HFFc6 (cell line): ENCODE measurements around the gene NIPAL3. TPM values are rescaled to one million over a fixed set of nuclear protein-coding genes. Genes with fewer than 3 reads are reported as not detected.
"Not testable (repeated sequence)": the region's sequence is repeated elsewhere in the genome, so short reads cannot be mapped to it uniquely, and the experiment has no call there.

Source experiments
- DNase-seq: peaks from one replicate; pipeline ENCODE4 v3.0.0-alpha.2; 2018
- H3K27ac Mint-ChIP-seq: 2 replicates; pipeline ENCODE4 v1.8.0; 2020; ENCODE audit warnings: mild to moderate bottlenecking, mixed read lengths
- H3K27me3 Mint-ChIP-seq: 2 replicates; pipeline ENCODE4 v1.8.0; 2021; ENCODE audit warnings: mild to moderate bottlenecking, moderate library complexity, mixed read lengths; ENCODE audit not compliant: insufficient read depth
- H3K36me3 Mint-ChIP-seq: 2 replicates; pipeline ENCODE4 v1.8.0; 2021; ENCODE audit warnings: low read depth, mixed read lengths
- H3K4me1 Mint-ChIP-seq: 2 replicates; pipeline ENCODE4 v1.8.0; 2020; ENCODE audit warnings: low read depth, mixed read lengths
- H3K4me3 Mint-ChIP-seq: 2 replicates; pipeline ENCODE4 v1.8.0; 2020; ENCODE audit warnings: mild to moderate bottlenecking, moderate library complexity, mixed read lengths
- H3K9me3 Mint-ChIP-seq: 2 replicates; pipeline ENCODE4 v1.8.0; 2020; ENCODE audit warnings: mild to moderate bottlenecking, mixed read lengths
- CTCF ChIP-seq: fragments of 200-600 bp; sonication (generic); IDR thresholded peaks from 2 replicates; pipeline ENCODE4 v1.5.0; 2021; ENCODE audit warnings: antibody characterized with exemption, mild to moderate bottlenecking
- total RNA-seq, 6 experiments: library from RNA; stranded (reverse); fragmentation: NEBNext Ultra II Directional; extraction: Animal tissue kit (Norgen Biotek cat#: 25700); gene quantifications; 2 replicates in 1 of 6; 3 replicates in 5 of 6; pipeline ENCODE4 v1.2.3, GENCODE V29; 2021

NIPAL3 gene
- total RNA-seq, 6 experiments from 2014 or later: 97.8 to 164 (median 107) TPM

GRCh38 chr1:24487455-24487854, 71.9 kb downstream of the NIPAL3 start:
- DNase-seq: no peak
- peaks cover 12% of the 10 kb centered on the region for H3K4me1 Mint-ChIP-seq

DNA sequence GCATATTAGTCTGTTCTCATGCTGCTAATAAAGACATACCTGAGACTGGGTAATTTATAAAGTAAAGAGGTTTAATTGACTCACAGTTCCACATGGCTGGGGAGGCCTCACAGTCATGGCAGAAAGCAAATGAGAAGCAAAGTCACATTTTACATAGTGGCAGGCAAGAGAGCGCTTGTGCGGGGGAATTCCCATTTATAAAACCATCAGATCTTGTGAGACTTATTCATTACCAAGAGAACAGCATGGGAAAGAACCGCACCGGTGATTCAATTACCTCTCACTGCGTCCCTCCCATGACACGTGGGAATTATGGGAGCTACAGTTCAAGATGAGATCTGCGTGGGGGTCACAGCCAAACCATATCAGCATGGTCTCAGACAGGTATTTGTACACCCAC, 72.6 kb downstream of the NIPAL3 start:
- not testable (repeated sequence) for H3K36me3 Mint-ChIP-seq, DNase-seq, H3K27ac Mint-ChIP-seq, H3K4me3 Mint-ChIP-seq, H3K9me3 Mint-ChIP-seq, H3K27me3 Mint-ChIP-seq
- peaks cover 12% of the 10 kb centered on the region for H3K4me1 Mint-ChIP-seq

More at GRCh38 chr1:24487455-24487854, 71.9 kb downstream of the NIPAL3 start:
- Mint-ChIP-seq H3K27ac (no peak overlapping the region), H3K9me3 (peaks cover 5% of the 10 kb centered on the region), H3K4me3 (no peak overlapping the region), H3K36me3 (no peaks in the 10 kb centered on the region), H3K27me3 (peaks cover 4% of the 10 kb centered on the region; the same call in 1 of the 2 replicates)
- no peak for TF ChIP-seq CTCF

DNA sequence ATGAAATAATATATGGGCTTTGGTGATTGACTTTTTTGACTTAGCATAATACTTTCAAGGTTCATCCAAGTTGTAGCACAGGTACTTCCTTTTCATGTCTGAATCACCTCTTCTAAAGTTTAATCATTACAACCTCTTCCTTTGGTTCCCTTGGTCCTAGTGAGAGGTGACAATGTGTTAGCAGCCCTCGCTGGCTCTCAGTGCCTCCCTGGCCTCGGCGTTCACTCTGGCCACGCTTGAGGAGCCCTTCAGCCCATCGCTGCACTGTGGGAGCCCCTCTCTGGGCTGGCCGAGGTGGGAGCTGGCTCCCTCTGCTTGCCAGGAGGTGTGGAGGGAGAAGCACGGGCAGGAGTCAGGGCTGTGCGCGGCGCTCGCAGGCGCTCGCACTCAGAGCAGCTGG, 74.1 kb downstream of the NIPAL3 start:
- Mint-ChIP-seq H3K4me1 (peaks cover 12% of the 10 kb centered on the region), H3K9me3 (peaks cover 5% of the 10 kb centered on the region), H3K36me3 (no peaks in the 10 kb centered on the region), H3K27me3 (peaks cover 8% of the 10 kb centered on the region), H3K27ac (no peak overlapping the region), H3K4me3 (no peak overlapping the region)
- TF ChIP-seq CTCF: no peak
- DNase-seq: no peak

DNA sequence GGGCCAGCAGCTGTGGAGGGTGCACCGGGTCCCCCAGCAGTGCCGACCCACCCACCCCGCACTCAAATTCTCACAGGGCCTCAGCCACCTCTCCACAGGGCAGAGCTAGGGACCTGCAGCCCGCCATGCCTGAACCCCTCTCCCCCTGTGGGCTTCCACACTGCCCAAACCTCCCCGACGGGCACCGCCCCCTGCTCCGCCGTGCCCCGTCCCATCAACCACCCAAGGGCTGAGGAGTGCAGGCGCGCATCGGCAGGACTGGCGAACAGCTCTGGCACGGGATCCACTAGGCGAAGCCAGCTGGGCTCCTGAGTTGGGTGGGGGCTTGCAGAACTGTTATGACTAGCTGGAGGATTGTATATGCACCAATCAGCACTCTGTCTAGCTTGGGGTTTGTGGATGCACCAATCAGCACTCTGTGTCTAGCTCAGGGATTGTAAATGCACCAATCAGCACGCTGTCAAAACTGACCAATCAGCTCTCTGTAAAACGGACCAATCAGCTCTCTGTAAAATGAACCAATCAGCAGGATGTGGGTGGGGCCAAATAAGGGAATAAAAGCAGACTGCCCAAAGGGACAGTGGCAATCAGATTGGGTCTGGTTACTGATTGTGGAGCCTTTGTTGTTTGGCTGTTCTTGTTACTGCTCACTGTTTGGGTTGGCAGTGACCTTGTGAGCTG, 74.6 kb downstream of the NIPAL3 start:
- Mint-ChIP-seq H3K9me3 (peaks cover 5% of the 10 kb centered on the region), H3K4me3 (no peak overlapping the region), H3K36me3 (no peaks in the 10 kb centered on the region), H3K27ac (no peak overlapping the region), H3K4me1 (peaks cover 12% of the 10 kb centered on the region), H3K27me3 (peaks cover 10% of the 10 kb centered on the region)
- no peak for DNase-seq
- TF ChIP-seq CTCF: no peak

DNA sequence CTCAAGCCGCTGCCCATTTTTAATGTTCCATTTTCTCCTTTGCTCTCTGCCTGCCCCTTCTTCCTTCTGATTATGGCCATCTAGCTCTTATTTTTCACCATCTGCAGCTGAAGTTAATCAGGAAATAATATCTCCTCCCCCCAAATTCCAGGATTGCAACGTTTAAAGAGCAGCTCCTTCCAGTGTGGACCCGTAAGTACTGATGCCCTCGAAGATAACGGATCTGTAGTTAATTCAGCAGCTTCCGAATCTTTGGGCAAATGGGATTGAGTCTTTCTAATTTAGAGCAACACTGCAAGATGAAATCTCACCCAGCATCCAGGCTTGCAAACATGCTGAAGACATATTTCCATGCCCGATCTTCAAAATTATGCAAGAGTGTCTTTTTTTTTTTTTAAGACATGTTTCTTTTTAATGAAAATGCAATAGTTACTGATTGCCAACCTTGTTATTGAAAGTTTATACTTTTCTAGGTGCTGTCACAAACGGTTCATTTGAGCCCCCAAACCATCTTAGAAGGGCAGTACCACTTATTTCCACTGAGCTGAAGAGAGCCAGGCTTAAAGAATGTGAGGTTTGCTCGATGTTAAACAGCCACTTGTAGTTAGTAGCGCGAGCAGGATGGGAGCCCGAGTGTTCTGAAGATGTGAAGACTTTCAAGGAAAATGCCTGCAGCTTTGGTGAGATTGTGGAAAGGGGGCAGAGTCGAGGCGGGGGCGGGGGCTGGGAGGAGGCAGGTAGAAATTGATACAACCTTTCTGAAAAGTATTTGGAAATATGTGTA, 76.2 kb downstream of the NIPAL3 start:
- peak overlapping the region; percentile 50 for H3K4me3 Mint-ChIP-seq
- H3K9me3 Mint-ChIP-seq: peaks cover 5% of the 10 kb centered on the region
- peaks cover 12% of the 10 kb centered on the region for H3K4me1 Mint-ChIP-seq
- H3K27ac Mint-ChIP-seq: no peak overlapping the region
- DNase-seq: peak; percentile 14
- peaks cover 13% of the 10 kb centered on the region for H3K27me3 Mint-ChIP-seq
- H3K36me3 Mint-ChIP-seq: no peaks in the 10 kb centered on the region
- peak; percentile 36; the same call in 1 of the 2 replicates for TF ChIP-seq CTCF

DNA sequence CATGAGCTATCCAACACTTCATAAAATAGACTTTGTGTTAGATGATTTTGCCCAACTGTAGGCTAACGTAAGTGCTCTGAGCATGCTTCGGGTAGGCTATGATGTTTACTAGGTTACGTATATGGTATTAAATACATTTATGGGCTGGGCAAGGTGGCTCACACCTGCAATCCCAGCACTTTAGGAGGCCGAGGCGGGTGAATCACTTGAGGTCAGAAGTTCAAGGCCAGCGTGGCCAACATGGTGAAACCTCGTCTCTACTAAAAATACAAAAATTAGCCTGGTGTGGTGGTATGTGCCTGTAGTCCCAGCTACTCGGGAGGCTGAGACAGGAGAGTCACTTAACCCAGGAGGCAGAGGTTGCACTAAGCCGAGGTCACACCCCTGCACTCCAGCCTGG, 77.3 kb downstream of the NIPAL3 start:
- DNase-seq, H3K4me3 Mint-ChIP-seq, H3K27ac Mint-ChIP-seq, H3K36me3 Mint-ChIP-seq, H3K9me3 Mint-ChIP-seq: not testable (repeated sequence)
- H3K4me1 Mint-ChIP-seq: peaks cover 12% of the 10 kb centered on the region
- H3K27me3 Mint-ChIP-seq: peaks cover 16% of the 10 kb centered on the region
